Loucy (cell line): ENCODE results near the gene KLC1.
"Not testable (repeated sequence)": the region's sequence is repeated elsewhere in the genome, so short reads cannot be mapped to it uniquely, and the experiment has no call there.

ENCODE experiments used
- CTCF ChIP-seq: fragments of 200-600 bp; sonication (generic); conservative IDR thresholded peaks from 2 replicates; pipeline ENCODE4 v1.5.1; 2014; ENCODE audit warnings: mild to moderate bottlenecking, antibody characterized with exemption, low read length
- EZH2phosphoT487 ChIP-seq: fragments of 200-600 bp; IDR thresholded peaks from 2 replicates; pipeline ENCODE4 v1.6.1; 2018; ENCODE audit warnings: antibody characterized with exemption, mild to moderate bottlenecking, moderate library complexity, borderline replicate concordance

GRCh38 chr14:103609081-103609480 is 19.9 kb upstream of the KLC1 start:
- TF ChIP-seq CTCF, EZH2phosphoT487: not testable (repeated sequence)
